HG03520 (cell line): ENCODE measurements around the gene CCP110.

Source experiments
- ATAC-seq: cut with Tn5 transposase; IDR thresholded peaks from one replicate; pipeline ENCODE4 v1.9.1; 2021; ENCODE audit warnings: mild to moderate bottlenecking, moderate library complexity; ENCODE audit not compliant: unreplicated experiment

The CCP110 gene

GRCh38 chr16:19506965-19507364, 16.8 kb upstream of the CCP110 start:
- no peak for ATAC-seq

- no peak for ATAC-seq
Measured at GRCh38 chr16:19507867-19508266, 15.9 kb upstream of the CCP110 start.

GRCh38 chr16:19512297-19512696, 11.4 kb upstream of the CCP110 start:
- ATAC-seq = no peak

- no peak for ATAC-seq
Measured at GRCh38 chr16:19513377-19514053, 10.2 kb upstream of the CCP110 start.

GRCh38 chr16:19515757-19516156, 8.0 kb upstream of the CCP110 start:
- no peak for ATAC-seq

- ATAC-seq = no peak
Measured at GRCh38 chr16:19517424-19518089, 6.2 kb upstream of the CCP110 start.

- no peak for ATAC-seq
Measured at GRCh38 chr16:19518388-19518787, 5.4 kb upstream of the CCP110 start.

GRCh38 chr16:19520861-19521331, 2.8 kb upstream of the CCP110 start:
- ATAC-seq = no peak

- ATAC-seq = peak; percentile 73
Measured at GRCh38 chr16:19521471-19522396, 2.0 kb upstream of the CCP110 start, which contains the start of gene GDE1. TSS of gene GDE1 (minus strand) at chr16:19522098. CDS start at chr16:19521964, 134 bp downstream.

- ATAC-seq = no peak
Measured at GRCh38 chr16:19522397-19522732, 1.4 kb upstream of the CCP110 start.

- ATAC-seq = no peak
Measured at GRCh38 chr16:19522760-19523159, 982 bp upstream of the CCP110 start.

GRCh38 chr16:19523184-19523558, 571 bp upstream of the CCP110 start:
- no peak for ATAC-seq

GRCh38 chr16:19524356-19524615, 544 bp downstream of the CCP110 start:
- ATAC-seq = no peak

GRCh38 chr16:19524616-19525384, 1.1 kb downstream of the CCP110 start:
- ATAC-seq = no peak

- ATAC-seq = no peak
Measured at GRCh38 chr16:19525385-19525723, 1.6 kb downstream of the CCP110 start.

- no peak for ATAC-seq
Measured at GRCh38 chr16:19527161-19527560, 3.4 kb downstream of the CCP110 start.

- no peak for ATAC-seq
Measured at GRCh38 chr16:19528666-19529065, 4.9 kb downstream of the CCP110 start.

GRCh38 chr16:19532601-19533000, 8.9 kb downstream of the CCP110 start:
- no peak for ATAC-seq

- ATAC-seq = no peak
Measured at GRCh38 chr16:19540241-19540970, 16.7 kb downstream of the CCP110 start.

- no peak for ATAC-seq
Measured at GRCh38 chr16:19542138-19542821, 18.5 kb downstream of the CCP110 start.
